ENCODE results near the gene AGBL1. TPM values are rescaled to one million over a fixed set of nuclear protein-coding genes. Genes with fewer than 3 reads are reported as not detected.
"Not testable (repeated sequence)": the region's sequence is repeated elsewhere in the genome, so short reads cannot be mapped to it uniquely, and the experiment has no call there.

The AGBL1 gene
- polyA plus RNA-seq, 4 donors, result 0.01 to 0.04 TPM; not detected in 2

DNA sequence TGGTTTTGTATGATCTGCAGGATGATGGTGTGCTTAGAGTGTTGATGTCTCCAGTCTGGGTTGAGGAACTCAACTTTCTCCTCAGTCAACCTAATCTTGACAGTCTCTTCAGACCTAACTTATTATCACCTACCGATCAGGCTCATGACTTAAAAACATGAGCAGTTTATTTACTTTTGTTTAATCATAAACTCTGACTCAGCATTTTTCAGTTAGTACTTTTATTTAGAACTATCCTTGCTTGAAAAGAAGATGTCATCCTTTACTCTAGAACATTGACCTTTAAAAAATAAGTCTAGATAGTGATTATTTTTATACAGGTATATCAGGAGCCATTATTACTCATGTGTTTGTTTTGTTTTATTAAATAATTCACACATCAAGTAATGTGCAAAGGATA is 414.8 kb downstream of the AGBL1 start:
- WGBS, 3 donors, result 32 to 65% (median 60%) methylated on average over 1 of the region's 1 CpG
- Histone ChIP-seq H3K9me3 (ENCODE audit: control insufficient read depth in 2 of 2, insufficient read depth in 1 of 2, low read depth in 1 of 2, low read length in 1 of 2) (no peaks in the 10 kb centered on the region), H3K27ac (ENCODE audit: low read depth in 1 of 3, low read length in 2 of 3) (no peak overlapping the region), H3K4me3 (ENCODE audit: low read depth in 1 of 3, low read length in 3 of 3) (no peak overlapping the region), H3K36me3 (ENCODE audit: control insufficient read depth in 3 of 3, insufficient read depth in 2 of 3, low read depth in 1 of 3, low read length in 3 of 3) (no peaks in the 10 kb centered on the region), H3K4me1 (ENCODE audit: control insufficient read depth in 3 of 3, insufficient read depth in 2 of 3, low read depth in 1 of 3, low read length in 2 of 3) (no peaks in the 10 kb centered on the region), H3K27me3 (ENCODE audit: control insufficient read depth in 3 of 3, insufficient read depth in 3 of 3, low read length in 3 of 3) (no peaks in the 10 kb centered on the region)
- DNase-seq, result no peak
- no peak for FAIRE-seq

DNA sequence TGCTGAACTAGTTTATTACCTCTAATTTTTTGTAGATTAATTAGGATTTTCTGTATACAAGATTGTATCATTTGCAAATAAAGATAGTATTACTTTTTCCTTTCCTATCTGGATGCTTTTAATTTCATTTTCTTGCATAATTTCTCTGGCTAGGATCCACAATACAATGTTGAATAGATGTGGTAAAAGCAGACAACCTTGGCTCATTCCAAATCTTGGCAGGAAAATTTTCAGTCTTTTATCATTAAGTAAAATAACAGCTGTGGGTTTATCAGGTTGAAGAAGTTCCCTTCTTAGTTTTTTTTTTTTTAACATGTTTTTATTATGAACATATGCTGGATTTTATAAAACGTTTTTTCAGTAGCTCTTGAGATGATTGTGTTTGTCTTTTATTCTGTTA is 422.6 kb downstream of the AGBL1 start:
- H3K27me3 ChIP-seq (ENCODE audit: control insufficient read depth in 3 of 3, insufficient read depth in 3 of 3, low read length in 3 of 3), result no peaks in the 10 kb centered on the region
- no peaks in the 10 kb centered on the region for H3K36me3 ChIP-seq (ENCODE audit: control insufficient read depth in 3 of 3, insufficient read depth in 2 of 3, low read depth in 1 of 3, low read length in 3 of 3)
- DNase-seq (no peak), FAIRE-seq (no peak)
- no peak overlapping the region for H3K27ac ChIP-seq (ENCODE audit: low read depth in 1 of 3, low read length in 2 of 3)
- H3K9me3 ChIP-seq (ENCODE audit: control insufficient read depth in 2 of 2, insufficient read depth in 1 of 2, low read depth in 1 of 2, low read length in 1 of 2), result no peaks in the 10 kb centered on the region
- no peak overlapping the region for H3K4me3 ChIP-seq (ENCODE audit: low read depth in 1 of 3, low read length in 3 of 3)
- no peaks in the 10 kb centered on the region for H3K4me1 ChIP-seq (ENCODE audit: control insufficient read depth in 3 of 3, insufficient read depth in 2 of 3, low read depth in 1 of 3, low read length in 2 of 3)
- 12 to 16% (median 15%) methylated on average over 1 of the region's 1 CpG for WGBS, 3 donors

DNA sequence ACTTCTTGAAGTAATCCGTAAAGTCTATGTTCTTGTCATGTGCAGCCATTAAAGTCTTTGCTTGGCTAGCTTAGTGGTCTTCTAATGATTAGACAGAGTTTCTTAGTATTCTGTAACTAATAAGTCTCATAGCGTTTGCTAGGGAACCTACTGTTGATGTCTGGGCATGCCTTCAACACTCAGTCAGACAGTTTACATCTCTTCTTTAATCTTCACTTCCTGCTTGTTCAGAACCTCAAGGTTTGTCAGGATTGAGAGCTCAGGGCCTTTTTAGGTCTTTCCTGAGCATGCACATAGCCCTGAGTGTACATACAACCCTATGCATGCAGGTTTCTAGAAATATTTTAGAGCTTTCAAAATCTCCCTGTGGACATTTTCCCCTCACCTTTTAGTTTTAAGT is 426.3 kb downstream of the AGBL1 start:
- H3K9me3 ChIP-seq (ENCODE audit: control insufficient read depth in 2 of 2, insufficient read depth in 1 of 2, low read depth in 1 of 2, low read length in 1 of 2), result no peaks in the 10 kb centered on the region
- no peak for FAIRE-seq
- no peak for DNase-seq
- 63 to 90% (median 86%) methylated on average over 2 of the region's 2 CpGs for WGBS, 3 donors
- H3K36me3 ChIP-seq (ENCODE audit: control insufficient read depth in 3 of 3, insufficient read depth in 2 of 3, low read depth in 1 of 3, low read length in 3 of 3), result no peaks in the 10 kb centered on the region
- no peaks in the 10 kb centered on the region for H3K4me1 ChIP-seq (ENCODE audit: control insufficient read depth in 3 of 3, insufficient read depth in 2 of 3, low read depth in 1 of 3, low read length in 2 of 3)
- no peaks in the 10 kb centered on the region for H3K27me3 ChIP-seq (ENCODE audit: control insufficient read depth in 3 of 3, insufficient read depth in 3 of 3, low read length in 3 of 3)
- no peak overlapping the region for H3K4me3 ChIP-seq (ENCODE audit: low read depth in 1 of 3, low read length in 3 of 3)
- H3K27ac ChIP-seq (ENCODE audit: low read depth in 1 of 3, low read length in 2 of 3), result no peak overlapping the region

DNA sequence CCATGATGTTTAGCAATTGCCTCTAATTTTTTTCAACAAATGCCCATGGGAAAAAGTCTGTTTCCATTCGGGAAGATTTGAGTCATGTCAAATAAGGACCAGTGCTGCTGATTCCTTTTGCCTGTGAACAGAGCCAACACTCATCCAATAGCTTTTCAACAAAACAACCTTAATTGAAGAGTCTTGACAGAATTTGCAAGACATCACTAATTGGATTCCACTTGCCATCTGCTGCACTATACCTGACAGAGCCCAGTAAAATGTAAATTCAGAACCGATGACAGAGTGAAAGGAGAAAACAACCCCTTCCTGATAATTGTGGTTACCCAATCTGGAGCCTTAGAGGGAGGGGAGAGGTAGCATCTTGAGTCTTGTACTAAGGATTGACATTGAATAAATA is 426.7 kb downstream of the AGBL1 start:
- FAIRE-seq, result no peak

DNA sequence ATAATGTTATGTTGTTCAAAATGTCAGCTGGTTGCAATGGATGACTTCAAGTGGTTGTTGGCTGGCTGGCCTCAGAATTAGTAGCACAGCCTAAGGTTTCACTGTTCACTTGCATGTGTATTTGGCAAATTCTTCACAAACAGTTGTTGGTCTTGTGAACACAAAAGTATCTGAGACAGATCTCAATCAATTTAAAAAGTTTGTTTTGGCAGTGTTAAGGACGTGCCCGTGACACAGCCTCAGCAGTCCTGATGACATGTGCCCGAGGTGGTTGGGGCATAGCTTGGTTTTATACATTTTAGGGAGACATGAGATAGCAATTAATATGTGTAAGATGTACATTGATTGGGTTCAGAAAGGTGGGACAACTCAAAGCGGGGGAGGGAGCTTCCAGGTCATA is 436.0 kb downstream of the AGBL1 start:
- 27 to 68% (median 42%) methylated on average over 4 of the region's 4 CpGs for WGBS, 3 donors
- DNase-seq, result no peak
- H3K27ac ChIP-seq (ENCODE audit: low read depth in 1 of 3, low read length in 2 of 3), result no peak overlapping the region
- no peaks in the 10 kb centered on the region for H3K9me3 ChIP-seq (ENCODE audit: control insufficient read depth in 2 of 2, insufficient read depth in 1 of 2, low read depth in 1 of 2, low read length in 1 of 2)
- no peak overlapping the region for H3K4me3 ChIP-seq (ENCODE audit: low read depth in 1 of 3, low read length in 3 of 3)
- H3K4me1 ChIP-seq (ENCODE audit: control insufficient read depth in 3 of 3, insufficient read depth in 2 of 3, low read depth in 1 of 3, low read length in 2 of 3), result no peaks in the 10 kb centered on the region
- FAIRE-seq, result no peak
- no peaks in the 10 kb centered on the region for H3K36me3 ChIP-seq (ENCODE audit: control insufficient read depth in 3 of 3, insufficient read depth in 2 of 3, low read depth in 1 of 3, low read length in 3 of 3)
- H3K27me3 ChIP-seq (ENCODE audit: control insufficient read depth in 3 of 3, insufficient read depth in 3 of 3, low read length in 3 of 3), result no peaks in the 10 kb centered on the region

More for the DNA sequence above, 426.7 kb downstream of the AGBL1 start:
- H3K27ac ChIP-seq (ENCODE audit: low read depth in 1 of 3, low read length in 2 of 3), result no peak overlapping the region
- H3K9me3 ChIP-seq (ENCODE audit: control insufficient read depth in 2 of 2, insufficient read depth in 1 of 2, low read depth in 1 of 2, low read length in 1 of 2), result no peaks in the 10 kb centered on the region
- no peaks in the 10 kb centered on the region for H3K27me3 ChIP-seq (ENCODE audit: control insufficient read depth in 3 of 3, insufficient read depth in 3 of 3, low read length in 3 of 3)
- no peak overlapping the region for H3K4me3 ChIP-seq (ENCODE audit: low read depth in 1 of 3, low read length in 3 of 3)
- no peak for DNase-seq
- 67 to 78% (median 77%) methylated on average over 2 of the region's 2 CpGs for WGBS, 3 donors
- H3K4me1 ChIP-seq (ENCODE audit: control insufficient read depth in 3 of 3, insufficient read depth in 2 of 3, low read depth in 1 of 3, low read length in 2 of 3), result no peaks in the 10 kb centered on the region
- no peaks in the 10 kb centered on the region for H3K36me3 ChIP-seq (ENCODE audit: control insufficient read depth in 3 of 3, insufficient read depth in 2 of 3, low read depth in 1 of 3, low read length in 3 of 3)

DNA sequence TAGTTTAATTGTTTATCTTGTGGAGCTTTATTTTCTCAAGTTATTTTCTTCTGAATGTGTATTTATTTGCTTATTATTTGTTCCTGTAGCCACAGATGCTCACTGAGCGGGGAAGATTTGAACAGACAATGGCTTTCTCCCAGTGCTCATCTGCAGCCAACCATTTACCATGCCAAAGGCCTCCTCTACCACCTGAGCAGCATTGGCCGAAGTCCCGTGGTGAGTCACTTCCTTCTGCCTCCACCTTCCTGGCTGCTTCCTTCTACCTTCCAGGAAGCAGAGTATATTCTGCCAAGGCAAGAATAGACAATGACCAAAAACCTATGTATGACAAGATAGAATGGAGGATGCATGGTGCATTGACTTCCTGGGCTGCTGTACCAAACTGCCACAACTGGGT is 443.1 kb downstream of the AGBL1 start:
- no peak for FAIRE-seq
- WGBS, 3 donors, result 77 to 87% (median 78%) methylated on average over 3 of the region's 3 CpGs
- H3K27me3 ChIP-seq (ENCODE audit: control insufficient read depth in 3 of 3, insufficient read depth in 3 of 3, low read length in 3 of 3), result no peaks in the 10 kb centered on the region
- no peak for DNase-seq
- no peak overlapping the region for H3K27ac ChIP-seq (ENCODE audit: low read depth in 1 of 3, low read length in 2 of 3)
- no peaks in the 10 kb centered on the region for H3K4me1 ChIP-seq (ENCODE audit: control insufficient read depth in 3 of 3, insufficient read depth in 2 of 3, low read depth in 1 of 3, low read length in 2 of 3)
- no peaks in the 10 kb centered on the region for H3K9me3 ChIP-seq (ENCODE audit: control insufficient read depth in 2 of 2, insufficient read depth in 1 of 2, low read depth in 1 of 2, low read length in 1 of 2)
- no peak overlapping the region for H3K4me3 ChIP-seq (ENCODE audit: low read depth in 1 of 3, low read length in 3 of 3)
- H3K36me3 ChIP-seq (ENCODE audit: control insufficient read depth in 3 of 3, insufficient read depth in 2 of 3, low read depth in 1 of 3, low read length in 3 of 3), result no peaks in the 10 kb centered on the region

DNA sequence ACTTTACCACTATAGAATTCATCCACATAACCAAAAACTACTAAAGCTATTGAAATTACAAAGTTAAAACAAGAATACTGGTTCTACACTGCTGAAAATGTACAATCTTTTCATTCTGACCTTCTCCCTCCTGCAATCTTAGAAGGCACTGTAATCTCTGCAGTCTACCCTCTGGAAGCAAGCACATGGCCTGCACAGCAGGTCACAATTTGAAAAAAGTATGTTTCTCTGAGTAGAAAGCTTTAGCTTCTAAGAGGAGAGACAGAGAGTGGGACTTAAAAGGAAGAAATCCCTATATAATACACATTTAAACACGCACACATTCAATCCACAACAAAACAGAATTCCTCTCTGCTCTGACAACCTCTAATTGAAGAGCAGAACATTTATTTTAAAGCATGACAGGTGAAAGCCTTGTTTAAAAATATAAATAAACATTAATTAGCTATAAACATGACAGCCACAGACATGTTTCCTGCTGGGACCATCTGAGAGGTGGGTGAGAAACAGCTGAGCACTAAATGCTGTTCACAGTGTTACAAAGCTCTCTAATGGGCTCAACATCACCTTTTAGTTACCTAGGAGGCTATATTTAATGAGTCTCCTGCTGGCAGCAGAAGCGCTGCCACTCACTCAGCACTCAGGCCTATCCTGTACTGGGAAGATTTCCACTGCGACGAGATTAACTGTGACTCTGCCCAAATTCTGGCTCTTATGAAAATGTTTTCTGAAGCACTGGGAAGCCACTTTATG is 447.4 kb downstream of the AGBL1 start:
- Histone ChIP-seq H3K4me1 (ENCODE audit: control insufficient read depth in 3 of 3, insufficient read depth in 2 of 3, low read depth in 1 of 3, low read length in 2 of 3) (no peaks in the 10 kb centered on the region), H3K9me3 (ENCODE audit: control insufficient read depth in 2 of 2, insufficient read depth in 1 of 2, low read depth in 1 of 2, low read length in 1 of 2) (no peaks in the 10 kb centered on the region), H3K36me3 (ENCODE audit: control insufficient read depth in 3 of 3, insufficient read depth in 2 of 3, low read depth in 1 of 3, low read length in 3 of 3) (no peaks in the 10 kb centered on the region), H3K4me3 (ENCODE audit: low read depth in 1 of 3, low read length in 3 of 3) (no peak overlapping the region), H3K27ac (ENCODE audit: low read depth in 1 of 3, low read length in 2 of 3) (no peak overlapping the region), H3K27me3 (ENCODE audit: control insufficient read depth in 3 of 3, insufficient read depth in 3 of 3, low read length in 3 of 3) (no peaks in the 10 kb centered on the region)
- FAIRE-seq (no peak), DNase-seq (no peak)
- 80 to 87% (median 81%) methylated on average over 4 of the region's 4 CpGs for WGBS, 3 donors

DNA sequence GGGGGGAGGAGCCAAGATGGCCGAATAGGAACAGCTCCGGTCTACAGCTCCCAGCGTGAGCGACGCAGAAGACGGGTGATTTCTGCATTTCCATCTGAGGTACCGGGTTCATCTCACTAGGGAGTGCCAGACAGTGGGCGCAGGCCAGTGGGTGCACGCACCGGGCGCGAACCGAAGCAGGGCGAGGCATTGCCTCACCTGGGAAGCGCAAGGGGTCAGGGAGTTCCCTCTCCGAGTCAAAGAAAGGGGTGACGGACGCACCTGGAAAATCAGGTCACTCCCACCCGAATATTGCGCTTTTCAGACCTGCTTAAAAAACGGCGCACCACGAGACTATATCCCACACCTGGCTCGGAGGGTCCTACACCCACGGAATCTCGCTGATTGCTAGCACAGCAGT is 448.4 kb downstream of the AGBL1 start:
- not testable (repeated sequence) for DNase-seq; H3K27ac ChIP-seq (ENCODE audit: low read depth in 1 of 3, low read length in 2 of 3); FAIRE-seq; H3K36me3 ChIP-seq (ENCODE audit: control insufficient read depth in 3 of 3, insufficient read depth in 2 of 3, low read depth in 1 of 3, low read length in 3 of 3); H3K4me1 ChIP-seq (ENCODE audit: control insufficient read depth in 3 of 3, insufficient read depth in 2 of 3, low read depth in 1 of 3, low read length in 2 of 3); H3K4me3 ChIP-seq (ENCODE audit: low read depth in 1 of 3, low read length in 3 of 3); H3K9me3 ChIP-seq (ENCODE audit: control insufficient read depth in 2 of 2, insufficient read depth in 1 of 2, low read depth in 1 of 2, low read length in 1 of 2); H3K27me3 ChIP-seq (ENCODE audit: control insufficient read depth in 3 of 3, insufficient read depth in 3 of 3, low read length in 3 of 3)
- WGBS, 3 donors, result 88 to 91% (median 89%) methylated on average over 16 to 26 of the region's 26 CpGs

DNA sequence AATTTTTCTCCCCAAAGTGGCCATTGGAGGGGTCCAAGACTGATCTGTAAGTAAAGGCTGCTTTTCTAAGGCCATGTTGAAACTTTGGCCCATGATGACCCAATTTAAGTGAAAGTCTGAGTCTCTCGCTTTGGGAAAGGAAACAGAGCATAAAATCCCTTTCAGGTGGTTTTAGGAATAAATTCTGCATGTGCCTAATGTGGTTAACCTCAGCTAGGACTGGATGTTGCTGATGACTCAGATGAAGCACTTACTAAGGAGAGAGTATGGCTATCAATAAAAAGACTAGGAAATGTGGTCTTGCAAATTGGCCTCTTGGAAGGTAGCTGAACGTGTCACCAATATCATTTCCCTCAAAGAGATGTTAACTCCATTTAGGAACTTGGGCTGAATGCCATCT is 458.5 kb downstream of the AGBL1 start:
- FAIRE-seq, result no peak
- 69 to 82% (median 76%) methylated on average over 2 of the region's 2 CpGs for WGBS, 3 donors

More for the DNA sequence above, 458.5 kb downstream of the AGBL1 start:
- no peak overlapping the region for H3K4me3 ChIP-seq (ENCODE audit: low read depth in 1 of 3, low read length in 3 of 3)
- no peaks in the 10 kb centered on the region for H3K9me3 ChIP-seq (ENCODE audit: control insufficient read depth in 2 of 2, insufficient read depth in 1 of 2, low read depth in 1 of 2, low read length in 1 of 2)
- H3K27me3 ChIP-seq (ENCODE audit: control insufficient read depth in 3 of 3, insufficient read depth in 3 of 3, low read length in 3 of 3), result no peaks in the 10 kb centered on the region
- no peaks in the 10 kb centered on the region for H3K4me1 ChIP-seq (ENCODE audit: control insufficient read depth in 3 of 3, insufficient read depth in 2 of 3, low read depth in 1 of 3, low read length in 2 of 3)
- H3K27ac ChIP-seq (ENCODE audit: low read depth in 1 of 3, low read length in 2 of 3), result no peak overlapping the region
- H3K36me3 ChIP-seq (ENCODE audit: control insufficient read depth in 3 of 3, insufficient read depth in 2 of 3, low read depth in 1 of 3, low read length in 3 of 3), result no peaks in the 10 kb centered on the region
- DNase-seq, result no peak
